ENCODE data around the gene SORCS1. TPM values are rescaled to one million over a fixed set of nuclear protein-coding genes. Genes with fewer than 3 reads are reported as not detected.

SORCS1 gene
- total RNA-seq, 1 donor from 2014 or later: 0.23 TPM

GRCh38 chr10:107059872-107060271, 104.6 kb downstream of the SORCS1 start:
- ATAC-seq (no peak), DNase-seq (no peak)
- Histone ChIP-seq H3K4me1 (no peaks in the 10 kb centered on the region), H3K9me3 (no peaks in the 10 kb centered on the region), H3K36me3 (no peaks in the 10 kb centered on the region), H3K27ac (no peak overlapping the region), H3K4me3 (no peak overlapping the region), H3K27me3 (peaks cover 4% of the 10 kb centered on the region)
- no peak for TF ChIP-seq CTCF (IDR thresholded peaks at IDR 0.05)
- intact Hi-C loops (cut with DNase I): no loop called here

GRCh38 chr10:107059068-107059804, 105.3 kb downstream of the SORCS1 start:
- Histone ChIP-seq H3K4me3 (no peak overlapping the region), H3K9me3 (no peaks in the 10 kb centered on the region), H3K27ac (no peak overlapping the region), H3K27me3 (peaks cover 4% of the 10 kb centered on the region), H3K36me3 (no peaks in the 10 kb centered on the region), H3K4me1 (no peaks in the 10 kb centered on the region)
- ATAC-seq (no peak), DNase-seq (no peak)
- intact Hi-C loops (cut with DNase I): no loop called here
- no peak for TF ChIP-seq CTCF (IDR thresholded peaks at IDR 0.05)

- Histone ChIP-seq H3K36me3 (no peaks in the 10 kb centered on the region), H3K27ac (no peak overlapping the region), H3K4me3 (no peak overlapping the region), H3K4me1 (no peaks in the 10 kb centered on the region), H3K27me3 (peaks cover 4% of the 10 kb centered on the region), H3K9me3 (no peaks in the 10 kb centered on the region)
- intact Hi-C loops (cut with DNase I): no loop called here
- no peak for TF ChIP-seq CTCF (IDR thresholded peaks at IDR 0.05)
- no peak for ATAC-seq
- no peak for DNase-seq
Measured at GRCh38 chr10:107058331-107058730, 106.2 kb downstream of the SORCS1 start.

GRCh38 chr10:107056182-107056581, 108.3 kb downstream of the SORCS1 start:
- no peaks in the 10 kb centered on the region for H3K36me3 ChIP-seq
- H3K4me1 ChIP-seq: no peaks in the 10 kb centered on the region
- no peak overlapping the region for H3K4me3 ChIP-seq
- no peak overlapping the region for H3K27ac ChIP-seq
- ATAC-seq: no peak
- no peak for TF ChIP-seq CTCF (IDR thresholded peaks at IDR 0.05)
- peaks cover 4% of the 10 kb centered on the region for H3K27me3 ChIP-seq
- intact Hi-C loops (cut with DNase I): no loop called here
- DNase-seq: no peak
- no peaks in the 10 kb centered on the region for H3K9me3 ChIP-seq

GRCh38 chr10:107054469-107055156, 109.9 kb downstream of the SORCS1 start:
- Histone ChIP-seq H3K27ac (no peak overlapping the region), H3K27me3 (peaks cover 4% of the 10 kb centered on the region), H3K4me3 (no peak overlapping the region), H3K36me3 (no peaks in the 10 kb centered on the region), H3K4me1 (no peaks in the 10 kb centered on the region), H3K9me3 (no peaks in the 10 kb centered on the region)
- intact Hi-C loops (cut with DNase I): no loop called here
- ATAC-seq (no peak), DNase-seq (no peak)
- no peak for TF ChIP-seq CTCF (IDR thresholded peaks at IDR 0.05)
